ENCODE measurements around the gene ZXDC.

GRCh38 chr3:126491221-126492013 is 15.7 kb upstream of the ZXDC start:
- TF ChIP-seq CTCF (conservative IDR thresholded peaks at IDR 0.05) (no peak), EZH2 (IDR thresholded peaks at IDR 0.05; ENCODE audit: low read depth) (no peak)

Measured in PC-9 (cell line).